H9 (cell line): ENCODE results near the gene ATP6V0B. TPM values are rescaled to one million over a fixed set of nuclear protein-coding genes. Genes with fewer than 3 reads are reported as not detected.

Experiments
- DNase-seq: peaks from one replicate; pipeline ENCODE4 v3.0.0-alpha.2; 2017
- H2AFZ ChIP-seq: one replicate; pipeline ENCODE4 v1.6.1; 2013; ENCODE audit warnings: mild to moderate bottlenecking, low read length, control low read depth, moderate library complexity
- H2AK5ac ChIP-seq: 2 replicates; pipeline ENCODE4 v1.6.1; 2013; ENCODE audit warnings: low read length, control low read depth, mixed read lengths; ENCODE audit not compliant: insufficient read length
- H2BK120ac ChIP-seq: one replicate; pipeline ENCODE4 v1.6.1; 2013; ENCODE audit warnings: low read depth, mild to moderate bottlenecking, low read length, control low read depth, inconsistent platforms; ENCODE audit not compliant: poor library complexity, severe bottlenecking
- H2BK12ac ChIP-seq: 2 replicates; pipeline ENCODE4 v1.6.1; 2013; ENCODE audit warnings: low read length, control low read depth, mixed read lengths, low read depth; ENCODE audit not compliant: insufficient read length
- H2BK15ac ChIP-seq: 2 replicates; pipeline ENCODE4 v1.6.1; 2013; ENCODE audit warnings: low read depth, low read length, control low read depth
- H2BK20ac ChIP-seq: one replicate; pipeline ENCODE4 v1.6.1; 2013; ENCODE audit warnings: low read depth, mild to moderate bottlenecking, low read length, control low read depth, inconsistent platforms; ENCODE audit not compliant: poor library complexity, severe bottlenecking
- H2BK5ac ChIP-seq: 2 replicates; pipeline ENCODE4 v1.6.1; 2013; ENCODE audit warnings: low read length, control low read depth, mixed read lengths; ENCODE audit not compliant: insufficient read length
- H3K14ac ChIP-seq: 2 replicates; pipeline ENCODE4 v1.6.1; 2013; ENCODE audit warnings: low read length, control low read depth; ENCODE audit not compliant: insufficient read depth
- H3K18ac ChIP-seq: 2 replicates; pipeline ENCODE4 v1.6.1; 2013; ENCODE audit warnings: low read depth, mild to moderate bottlenecking, mixed read lengths, low read length, control low read depth; ENCODE audit not compliant: insufficient read length
- H3K23ac ChIP-seq: 2 replicates; pipeline ENCODE4 v1.6.1; 2013; ENCODE audit warnings: low read length, control low read depth, mixed read lengths, low read depth; ENCODE audit not compliant: insufficient read length
- H3K23me2 ChIP-seq: 2 replicates; pipeline ENCODE4 v1.6.1; 2013; ENCODE audit warnings: low read depth, mild to moderate bottlenecking, mixed read lengths, low read length, control low read depth; ENCODE audit not compliant: insufficient read length, poor library complexity, severe bottlenecking
- H3K27ac ChIP-seq: 2 replicates; pipeline ENCODE4 v1.5.1; 2013; ENCODE audit warnings: low read length, control low read depth, mixed read lengths, low read depth; ENCODE audit not compliant: insufficient read length
- H3K27me3 ChIP-seq: 2 replicates; pipeline ENCODE4 v1.6.1; 2013; ENCODE audit warnings: low read length, control low read depth, inconsistent platforms; ENCODE audit not compliant: insufficient read depth
- H3K4ac ChIP-seq: 2 replicates; pipeline ENCODE4 v1.6.1; 2013; ENCODE audit warnings: low read depth, mild to moderate bottlenecking, control low read depth, inconsistent platforms, low read length, moderate library complexity
- H3K4me1 ChIP-seq: 2 replicates; pipeline ENCODE4 v1.6.1; 2013; ENCODE audit warnings: low read length, control low read depth, inconsistent platforms; ENCODE audit not compliant: insufficient read depth
- H3K4me2 ChIP-seq: 2 replicates; pipeline ENCODE4 v1.6.1; 2013; ENCODE audit warnings: low read length, control low read depth, mixed read lengths; ENCODE audit not compliant: insufficient read length, insufficient read depth
- H3K56ac ChIP-seq: 2 replicates; pipeline ENCODE4 v1.6.1; 2013; ENCODE audit warnings: low read depth, mild to moderate bottlenecking, mixed read lengths, low read length, control low read depth; ENCODE audit not compliant: insufficient read length
- H3K79me1 ChIP-seq: 2 replicates; pipeline ENCODE4 v1.6.1; 2013; ENCODE audit warnings: low read depth, mild to moderate bottlenecking, moderate library complexity, low read length, control low read depth, inconsistent platforms; ENCODE audit not compliant: insufficient read depth, poor library complexity, severe bottlenecking
- H3K79me2 ChIP-seq: 2 replicates; pipeline ENCODE4 v1.6.1; 2013; ENCODE audit warnings: low read length, control low read depth, inconsistent platforms; ENCODE audit not compliant: insufficient read depth
- H3K9ac ChIP-seq: 2 replicates; pipeline ENCODE4 v1.6.1; 2013; ENCODE audit warnings: low read length, control low read depth, mixed read lengths; ENCODE audit not compliant: insufficient read length; ENCODE audit errors: extremely low read depth
- H3K9me3 ChIP-seq: one replicate; pipeline ENCODE4 v1.6.1; 2013; ENCODE audit warnings: low read depth, low read length, inconsistent platforms; ENCODE audit not compliant: control insufficient read depth
- H3T11ph ChIP-seq: one replicate; pipeline ENCODE4 v1.6.1; 2013; ENCODE audit warnings: mild to moderate bottlenecking, low read length, control low read depth, inconsistent platforms
- H4K20me1 ChIP-seq: one replicate; pipeline ENCODE4 v1.6.1; 2013; ENCODE audit not compliant: control insufficient read depth, insufficient read length, insufficient read depth
- H4K5ac ChIP-seq: 2 replicates; pipeline ENCODE4 v1.6.1; 2013; ENCODE audit warnings: low read depth, mild to moderate bottlenecking, mixed read lengths, low read length, control low read depth; ENCODE audit not compliant: insufficient read length
- H4K8ac ChIP-seq: replicated peaks from 2 replicates; pipeline ENCODE4 v1.6.1; 2013; ENCODE audit warnings: low read length, control low read depth, mixed read lengths, low read depth; ENCODE audit not compliant: insufficient read length
- H4K91ac ChIP-seq: 2 replicates; pipeline ENCODE4 v1.6.1; 2013; ENCODE audit warnings: low read depth, mild to moderate bottlenecking, moderate library complexity, mixed read lengths, low read length, control low read depth; ENCODE audit not compliant: insufficient read length
- H3K27ac Mint-ChIP-seq, 3 experiments: 2 replicates in 2 of 3; 3 replicates in 1 of 3; pipeline ENCODE4 v1.8.0; 2020 to 2021; ENCODE audit warnings: mixed read lengths in 3 of 3, mild to moderate bottlenecking in 1 of 3, moderate library complexity in 1 of 3
- H3K27me3 Mint-ChIP-seq: 2 replicates; pipeline ENCODE4 v1.8.0; 2021; ENCODE audit warnings: low read depth, mild to moderate bottlenecking, moderate library complexity, mixed read lengths
- H3K36me3 Mint-ChIP-seq, 3 experiments: 2 replicates in 2 of 3; 3 replicates in 1 of 3; pipeline ENCODE4 v1.8.0; 2020 to 2021; ENCODE audit warnings: low read depth in 3 of 3, mixed read lengths in 3 of 3; ENCODE audit not compliant: insufficient read depth in 1 of 3
- H3K4me1 Mint-ChIP-seq, 2 experiments: 2 replicates each; pipeline ENCODE4 v1.8.0; 2020; ENCODE audit warnings: mixed read lengths in 2 of 2
- H3K4me3 Mint-ChIP-seq, 2 experiments: 2 replicates in 1 of 2; 3 replicates in 1 of 2; pipeline ENCODE4 v1.8.0; 2020 to 2021; ENCODE audit warnings: mild to moderate bottlenecking in 2 of 2, mixed read lengths in 2 of 2, moderate library complexity in 1 of 2
- H3K9me3 Mint-ChIP-seq, 2 experiments: 2 replicates in 1 of 2; 3 replicates in 1 of 2; pipeline ENCODE4 v1.8.0; 2020; ENCODE audit warnings: mild to moderate bottlenecking in 2 of 2, mixed read lengths in 2 of 2, moderate library complexity in 1 of 2
- CTCF ChIP-seq: fragments of 200-600 bp; sonication (generic); conservative IDR thresholded peaks from 3 replicates; pipeline ENCODE4 v1.8.0; 2021; ENCODE audit warnings: antibody characterized with exemption, mild to moderate bottlenecking
- WGBS: extraction: QIAGEN DNeasy Blood & Tissue Kit; methylation state at CpG from one replicate; pipeline ENCODE4 v1.1.7; 2013; ENCODE audit warnings: missing lambda C conversion rate, low lambda C conversion rate, mixed read lengths; ENCODE audit not compliant: insufficient read length; ENCODE audit errors: extremely low coverage; 5-methylcytosine and 5-hydroxymethylcytosine counted together
- total RNA-seq: library from RNA; stranded (reverse); gene quantifications from 2 replicates; pipeline ENCODE4 v1.2.1, GENCODE V29; 2021

ATP6V0B gene
- total RNA-seq, 1 experiment from 2014 or later = 131 TPM

GRCh38 chr1:44020464-44020863, 45.7 kb downstream of the ATP6V0B start:
- H3K14ac ChIP-seq = no peak overlapping the region
- H2BK120ac ChIP-seq = no peak overlapping the region
- H3K9ac ChIP-seq = no peak overlapping the region
- H3K23ac ChIP-seq = no peak overlapping the region
- no peaks in the 10 kb centered on the region for H3K27me3 ChIP-seq
- H3K79me2 ChIP-seq = no peaks in the 10 kb centered on the region
- peaks cover 18 to 39% (median 18%) of the 10 kb centered on the region in 3 experiments for H3K36me3 Mint-ChIP-seq
- H3K4me3 Mint-ChIP-seq = no peak overlapping the region
- H3K9me3 ChIP-seq = no peaks in the 10 kb centered on the region
- H4K5ac ChIP-seq = no peak overlapping the region
- H3K56ac ChIP-seq = no peak overlapping the region
- no peak overlapping the region for H3T11ph ChIP-seq
- TF ChIP-seq CTCF = no peak
- H3K9me3 Mint-ChIP-seq = no peaks in the 10 kb centered on the region
- DNase-seq = no peak
- H4K20me1 ChIP-seq = no peaks in the 10 kb centered on the region
- no peak overlapping the region for H2BK5ac ChIP-seq
- no peak overlapping the region for H3K4me2 ChIP-seq
- H3K27ac Mint-ChIP-seq = no peak overlapping the region
- no CpG with 5 or more reads among the region's 6 CpGs for WGBS
- no peak overlapping the region for H2BK20ac ChIP-seq
- H3K4me1 ChIP-seq = no peaks in the 10 kb centered on the region
- no peak overlapping the region for H2AFZ ChIP-seq
- no peak overlapping the region for H3K4ac ChIP-seq
- H2BK12ac ChIP-seq = no peak overlapping the region
- no peaks in the 10 kb centered on the region for H3K23me2 ChIP-seq
- no peaks in the 10 kb centered on the region for H3K79me1 ChIP-seq
- H3K27me3 Mint-ChIP-seq = no peaks in the 10 kb centered on the region
- H4K91ac ChIP-seq = no peak overlapping the region
- no peak overlapping the region for H3K18ac ChIP-seq
- H3K27ac ChIP-seq = no peak overlapping the region
- no peak overlapping the region for H2BK15ac ChIP-seq
- peaks cover 11 to 20% of the 10 kb centered on the region in 2 experiments for H3K4me1 Mint-ChIP-seq
- H2AK5ac ChIP-seq = no peak overlapping the region
- no peak overlapping the region for H4K8ac ChIP-seq
